HG03159 (cell line): ENCODE results near the gene CDCP2.
"Not testable (repeated sequence)": the region's sequence is repeated elsewhere in the genome, so short reads cannot be mapped to it uniquely, and the experiment has no call there.

Source experiments
- ATAC-seq: cut with Tn5 transposase; IDR thresholded peaks from one replicate; pipeline ENCODE4 v1.9.1; 2021; ENCODE audit warnings: mild to moderate bottlenecking, moderate library complexity; ENCODE audit not compliant: unreplicated experiment

CDCP2 gene

GRCh38 chr1:54168206-54168965, 15.6 kb upstream of the CDCP2 start:
- ATAC-seq: no peak

- no peak for ATAC-seq
Measured at GRCh38 chr1:54167422-54168139, 14.8 kb upstream of the CDCP2 start.

- not testable (repeated sequence) for ATAC-seq
Measured at GRCh38 chr1:54166357-54166756, 13.6 kb upstream of the CDCP2 start.

GRCh38 chr1:54165146-54165545, 12.3 kb upstream of the CDCP2 start:
- ATAC-seq: no peak

- no peak for ATAC-seq
Measured at GRCh38 chr1:54163573-54163972, 10.8 kb upstream of the CDCP2 start.

- ATAC-seq: no peak
Measured at GRCh38 chr1:54163051-54163450, 10.3 kb upstream of the CDCP2 start.

- ATAC-seq: no peak
Measured at GRCh38 chr1:54161495-54162168, 8.8 kb upstream of the CDCP2 start.

- no peak for ATAC-seq
Measured at GRCh38 chr1:54160351-54160750, 7.6 kb upstream of the CDCP2 start.

GRCh38 chr1:54159733-54160316, 7.0 kb upstream of the CDCP2 start:
- ATAC-seq: no peak

- no peak for ATAC-seq
Measured at GRCh38 chr1:54158071-54158470, 5.3 kb upstream of the CDCP2 start.

GRCh38 chr1:54157401-54157800, 4.6 kb upstream of the CDCP2 start:
- ATAC-seq: no peak

- no peak for ATAC-seq
Measured at GRCh38 chr1:54156986-54157385, 4.2 kb upstream of the CDCP2 start.

GRCh38 chr1:54156201-54156600, 3.4 kb upstream of the CDCP2 start:
- ATAC-seq: no peak

GRCh38 chr1:54153535-54154439, 987 bp upstream of the CDCP2 start:
- no peak for ATAC-seq

- ATAC-seq: no peak
Measured at GRCh38 chr1:54151013-54151412, 1.8 kb downstream of the CDCP2 start.

GRCh38 chr1:54149734-54150133, 3.1 kb downstream of the CDCP2 start:
- no peak for ATAC-seq

- ATAC-seq: no peak
Measured at GRCh38 chr1:54144366-54144765, 8.4 kb downstream of the CDCP2 start.

- ATAC-seq: no peak
Measured at GRCh38 chr1:54142146-54142900, 10.5 kb downstream of the CDCP2 start.

GRCh38 chr1:54139711-54140110, 13.1 kb downstream of the CDCP2 start:
- ATAC-seq: no peak

GRCh38 chr1:54138994-54139393, 13.8 kb downstream of the CDCP2 start:
- ATAC-seq: no peak
